Measurements from ENCODE around the gene CLDN3.
"Not testable (repeated sequence)": the region's sequence is repeated elsewhere in the genome, so short reads cannot be mapped to it uniquely, and the experiment has no call there.

Gene CLDN3

DNA sequence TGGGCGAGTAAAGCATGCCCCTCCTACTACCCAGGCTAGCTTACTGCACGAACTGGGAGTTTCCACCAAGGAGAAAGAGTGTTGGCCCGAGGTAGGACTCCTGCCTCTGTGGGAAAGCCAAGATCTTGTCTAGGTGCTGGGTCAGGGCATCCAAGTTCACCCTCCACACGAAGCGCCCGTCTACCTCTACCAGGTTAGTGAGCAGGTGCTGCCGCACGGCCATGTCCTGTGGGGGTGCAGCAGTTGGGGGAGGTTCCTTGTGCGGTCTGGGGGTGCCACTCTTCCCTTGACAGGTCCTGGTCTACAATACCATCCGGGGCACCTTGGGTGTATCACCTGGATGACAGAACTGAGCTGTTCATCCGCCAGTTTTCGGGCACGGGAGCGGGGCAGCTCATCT lies 33.2 kb downstream of the CLDN3 start:
- no peak for DNase-seq (ENCODE audit: low read depth)

DNA sequence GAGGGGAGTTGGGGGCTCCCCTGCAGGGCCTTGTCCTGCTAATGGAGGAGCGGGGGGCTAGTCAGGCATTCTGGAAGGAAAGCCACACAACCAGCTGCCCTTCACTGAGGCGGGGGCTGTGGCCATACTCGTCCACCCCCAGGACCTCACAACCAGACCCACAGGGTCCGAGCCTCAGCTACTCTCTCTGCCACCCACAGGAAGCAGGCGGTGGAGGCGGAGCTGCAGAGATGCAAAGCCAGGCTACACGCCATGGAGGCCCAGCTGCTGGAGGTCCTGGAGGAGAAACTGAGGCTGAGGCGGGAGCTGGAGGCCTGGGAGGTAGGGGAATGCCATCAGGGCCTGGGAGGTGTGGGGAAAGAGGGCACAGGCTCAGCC lies 34.6 kb downstream of the CLDN3 start:
- no peak for DNase-seq (ENCODE audit: low read depth)

DNA sequence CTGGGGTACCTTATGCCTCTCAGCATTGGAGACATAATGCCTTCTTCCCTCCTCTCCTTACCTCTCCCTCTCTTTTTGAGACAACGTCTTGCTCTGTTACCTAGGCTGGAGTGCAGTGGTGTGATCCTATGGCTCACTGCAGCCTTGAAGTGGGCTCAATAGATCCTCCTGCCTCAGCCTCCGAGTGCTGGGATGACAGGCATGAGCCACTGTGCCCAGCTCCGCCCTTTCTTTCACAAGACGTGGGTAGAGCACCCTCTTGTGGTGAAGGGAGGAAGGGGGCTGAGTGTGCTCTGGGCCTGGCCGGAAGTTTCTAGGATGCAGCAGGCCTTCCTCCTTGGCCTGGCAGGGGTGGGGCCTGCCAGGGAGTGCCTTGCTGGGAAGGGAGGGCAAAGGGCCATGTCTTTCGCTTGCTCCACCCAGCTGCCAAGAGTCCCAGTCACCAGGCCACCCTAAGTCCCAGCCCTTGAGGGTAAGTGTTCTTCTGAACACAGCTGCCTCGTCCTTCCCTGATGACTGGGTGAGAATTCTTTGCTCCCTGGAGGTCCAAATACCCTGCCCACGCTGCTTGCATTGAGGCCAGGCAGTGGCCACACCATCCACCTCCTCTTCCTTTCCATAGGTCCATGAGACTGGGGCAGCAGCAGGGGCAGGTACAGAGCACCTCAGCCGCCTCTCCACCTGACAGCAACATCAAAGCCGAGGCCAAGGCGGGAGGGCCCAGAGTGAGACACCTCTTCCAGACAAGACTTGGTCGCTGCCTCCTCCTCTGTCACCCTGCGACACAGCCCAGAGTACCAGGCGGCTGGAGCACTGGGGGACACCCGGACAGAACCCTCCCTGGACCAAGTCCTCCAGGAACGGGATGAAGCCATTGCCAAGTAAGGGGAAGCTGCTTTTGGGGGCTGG lies 35.2 kb downstream of the CLDN3 start:
- peak; percentile 65 for DNase-seq (ENCODE audit: low read depth)

DNA sequence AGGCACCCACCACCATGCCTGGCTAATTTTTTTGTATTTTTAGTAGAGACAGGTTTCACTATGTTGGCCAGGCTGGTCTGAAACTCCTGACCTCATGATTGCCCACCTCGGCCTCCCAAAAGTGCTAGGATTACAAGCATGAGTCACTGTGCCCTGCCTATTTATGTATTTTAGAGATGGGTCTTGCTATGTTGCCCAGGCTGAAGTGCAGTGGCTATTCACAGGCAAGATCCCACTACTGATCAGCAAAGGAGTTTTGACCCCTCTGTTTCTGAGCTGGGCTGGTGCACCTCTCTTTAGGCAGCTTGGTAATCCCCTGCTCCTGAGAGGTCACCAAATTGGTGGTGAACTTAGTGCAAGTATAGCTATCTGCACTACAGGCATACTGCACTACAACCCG lies 37.7 kb downstream of the CLDN3 start:
- no peak for DNase-seq (ENCODE audit: low read depth)

DNA sequence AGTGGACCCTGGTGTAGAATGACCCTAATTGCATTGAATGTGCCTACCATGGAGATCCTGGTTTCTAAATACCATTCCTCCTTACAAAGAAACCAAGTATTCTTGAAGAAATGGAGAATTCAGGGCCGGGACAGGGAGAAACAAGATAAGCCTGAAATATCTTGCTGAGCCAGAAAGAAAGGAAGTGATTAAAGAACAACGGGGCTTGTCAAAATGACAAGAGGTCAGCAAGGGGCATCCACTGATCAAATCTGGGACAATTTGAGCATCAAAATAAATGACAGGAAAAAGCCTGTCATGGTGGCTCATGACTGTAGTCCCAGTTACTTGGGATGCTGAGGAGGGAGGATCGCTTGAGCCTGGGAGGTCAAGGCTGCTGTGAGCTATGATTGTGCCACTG lies 39.6 kb downstream of the CLDN3 start:
- no peak for DNase-seq (ENCODE audit: low read depth)

DNA sequence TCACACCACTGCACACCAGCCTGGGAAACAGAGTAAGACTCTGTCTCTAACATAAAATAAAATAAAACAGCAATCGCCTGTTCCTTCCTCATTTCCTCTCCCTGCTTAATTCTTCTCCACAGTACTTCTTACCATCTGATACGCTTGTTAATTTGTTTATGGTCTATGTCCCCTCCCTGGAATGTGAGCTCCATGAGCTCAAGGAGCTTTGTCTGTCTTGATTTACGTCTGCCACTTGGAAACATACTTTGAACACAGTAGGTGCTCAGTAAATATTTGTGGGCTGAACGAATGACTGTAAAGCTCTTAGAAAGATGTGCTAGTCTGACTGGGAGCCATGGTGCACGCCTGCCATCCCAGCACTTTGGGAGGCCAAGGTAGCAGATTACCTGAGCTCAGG lies 41.5 kb downstream of the CLDN3 start:
- no peak for DNase-seq (ENCODE audit: low read depth)

DNA sequence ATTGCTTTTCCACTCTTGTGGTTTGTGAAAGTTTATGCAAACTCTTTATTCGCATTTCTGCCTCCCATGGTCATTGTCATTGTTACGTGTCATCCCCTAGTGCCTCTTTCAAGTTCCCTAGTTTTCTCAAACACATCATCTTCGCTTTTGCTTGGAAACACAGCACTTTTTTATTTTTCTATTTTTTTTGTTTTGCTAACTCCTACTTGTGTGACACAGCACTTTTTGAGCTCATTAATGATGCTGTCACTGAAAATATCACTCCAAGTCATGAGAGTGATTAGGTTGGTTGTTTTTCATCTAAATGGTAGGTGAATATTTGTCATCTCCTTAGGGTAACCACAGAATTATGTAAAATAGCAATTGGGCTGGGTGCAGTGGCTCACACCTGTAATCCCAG lies 42.1 kb downstream of the CLDN3 start:
- DNase-seq (ENCODE audit: low read depth), result no peak

DNA sequence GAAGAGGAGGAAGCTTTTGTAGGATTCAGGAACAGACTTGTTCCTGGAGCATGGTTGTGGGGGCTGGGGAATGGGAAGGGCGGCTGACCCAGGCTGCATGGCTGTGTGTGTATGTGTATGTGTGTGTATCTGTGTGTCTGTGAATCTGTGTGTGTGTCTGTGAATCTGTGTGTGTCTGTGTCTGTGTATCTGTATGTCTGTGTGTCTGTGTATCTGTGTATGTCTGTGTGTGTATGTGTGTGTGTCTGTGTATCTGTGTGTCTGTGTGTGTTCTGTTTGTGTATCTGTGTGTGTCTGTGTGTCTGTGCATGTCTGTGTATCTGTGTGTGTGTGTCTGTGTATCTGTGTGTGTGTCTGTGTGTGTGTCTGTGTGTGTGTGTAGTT lies 44.0 kb downstream of the CLDN3 start:
- DNase-seq (ENCODE audit: low read depth), result no peak

DNA sequence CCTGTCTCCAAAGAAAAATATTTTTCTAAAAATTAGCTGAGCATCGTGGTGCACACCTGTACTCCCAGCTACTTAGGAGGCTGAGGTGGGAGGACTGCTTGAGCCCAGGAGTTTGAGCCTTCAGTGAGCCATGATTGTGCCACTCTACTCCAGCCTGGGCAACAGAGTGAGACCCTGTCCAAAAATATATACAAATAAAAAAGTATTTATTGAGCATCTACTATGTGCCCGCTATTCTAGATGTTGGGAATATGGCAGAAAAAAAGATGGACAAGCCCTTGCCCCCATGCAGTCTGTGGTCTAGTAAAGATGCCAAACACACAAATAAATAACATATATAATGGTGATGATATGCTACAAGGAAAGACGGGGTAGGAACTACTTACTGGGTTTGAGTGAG lies 46.3 kb downstream of the CLDN3 start:
- no peak for DNase-seq (ENCODE audit: low read depth)

DNA sequence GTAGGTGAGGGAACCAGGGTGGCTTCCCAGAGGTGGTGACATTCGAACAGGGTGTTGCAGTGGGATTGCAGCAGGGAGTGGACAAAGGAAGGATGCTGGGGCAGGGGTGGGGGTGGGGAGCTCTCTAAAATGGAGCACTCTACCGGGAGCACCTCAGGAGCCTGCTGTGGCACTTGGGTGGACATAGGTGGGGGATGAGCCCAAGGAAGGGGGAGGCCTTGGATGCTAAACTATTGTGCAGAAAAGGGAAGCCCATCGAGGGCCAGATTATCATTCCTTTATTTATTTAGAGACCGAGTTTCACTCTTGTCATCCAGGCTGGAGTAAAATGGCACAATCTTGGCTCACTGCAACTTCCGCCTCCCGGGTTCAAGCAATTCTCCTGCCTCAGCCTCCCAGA lies 47.3 kb downstream of the CLDN3 start:
- no peak for DNase-seq (ENCODE audit: low read depth)

DNA sequence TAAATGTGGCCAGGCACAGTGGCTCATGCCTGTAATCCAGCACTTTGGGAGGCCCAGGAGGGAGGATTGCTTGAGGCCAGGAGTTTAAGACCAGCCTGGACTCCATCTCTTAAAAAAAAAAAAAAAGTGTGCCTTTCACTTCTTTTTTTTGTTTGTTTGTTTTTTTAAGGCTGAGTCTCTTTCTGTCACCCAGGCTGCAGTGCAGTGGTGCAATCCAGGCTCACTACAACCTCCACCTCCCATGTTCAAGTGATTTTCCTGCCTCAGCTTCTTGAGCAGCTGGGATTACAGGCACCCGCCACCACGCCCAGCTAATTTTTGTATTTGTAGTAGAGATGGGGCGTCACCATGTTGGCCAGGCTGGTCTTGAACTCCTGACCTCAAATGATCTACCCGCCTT lies 47.9 kb downstream of the CLDN3 start:
- not testable (repeated sequence) for DNase-seq (ENCODE audit: low read depth)

DNA sequence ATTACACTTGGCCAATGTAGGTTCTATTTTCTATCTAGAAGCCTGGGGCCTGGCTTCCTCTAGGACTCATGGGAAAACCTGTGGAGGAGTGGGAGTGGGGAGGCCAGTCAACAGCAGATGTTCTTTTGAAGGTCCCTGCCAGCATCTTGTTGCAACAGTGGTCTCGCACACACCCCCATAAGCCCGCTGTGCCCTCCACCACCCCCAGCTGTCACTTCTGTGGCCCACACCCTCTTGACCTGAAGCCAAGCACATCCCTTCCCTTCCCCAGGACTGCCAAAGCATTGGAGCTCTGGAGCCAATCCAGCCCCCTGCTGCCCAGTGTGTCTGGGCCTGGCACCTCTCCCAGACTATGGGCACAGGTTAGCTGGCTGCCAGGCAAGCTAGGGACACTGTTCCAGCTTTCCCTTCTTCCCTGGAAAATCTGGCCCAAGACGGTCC lies 48.7 kb downstream of the CLDN3 start:
- no peak for DNase-seq (ENCODE audit: low read depth)

DNA sequence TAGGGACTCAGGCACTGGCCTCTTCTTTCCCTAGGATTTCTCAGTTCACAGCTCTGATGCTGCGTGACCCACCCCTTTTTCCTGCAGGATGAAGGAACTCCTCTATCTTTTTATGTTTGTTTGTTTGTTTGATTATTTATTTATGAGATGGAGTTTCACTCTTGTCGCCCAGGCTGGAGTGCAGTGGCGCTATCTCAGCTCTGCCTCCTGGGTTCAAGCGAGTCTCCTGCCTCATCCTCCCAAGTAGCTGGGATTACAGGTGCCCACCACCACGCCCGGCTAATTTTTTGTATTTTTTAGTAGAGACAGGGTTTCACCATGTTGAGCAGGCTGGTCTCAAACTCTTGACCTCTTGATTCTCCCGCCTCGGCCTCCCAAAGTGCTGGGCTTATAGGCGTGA lies 49.6 kb downstream of the CLDN3 start:
- not testable (repeated sequence) for DNase-seq (ENCODE audit: low read depth)

DNA sequence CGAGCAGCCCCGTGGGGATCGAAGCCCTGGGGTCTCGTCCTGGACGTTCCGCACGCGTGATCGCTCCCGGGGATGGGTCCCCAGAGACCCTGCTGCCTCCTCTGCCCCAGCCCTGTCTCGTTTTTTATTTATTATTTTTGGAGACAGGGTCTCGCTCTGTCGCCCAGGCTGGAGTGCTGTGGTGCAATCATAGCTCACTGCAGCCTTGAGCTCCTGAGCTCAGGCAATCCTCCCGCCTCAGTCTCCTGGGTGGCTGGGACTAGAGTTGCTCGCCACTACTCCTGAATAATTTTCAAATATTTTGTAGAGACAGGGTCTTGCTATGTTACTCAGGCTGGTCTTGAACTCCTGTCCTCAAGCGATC lies 50.3 kb downstream of the CLDN3 start:
- DNase-seq (ENCODE audit: low read depth), result no peak

Data from stromal cell of bone marrow (primary cell).